NB4 (cell line): ENCODE measurements around the gene SLC22A23.

Experiments
- POLR2A ChIP-seq: IDR thresholded peaks from 2 replicates; pipeline ENCODE4 v1.6.1; 2011; ENCODE audit warnings: mild to moderate bottlenecking; ENCODE audit not compliant: insufficient read length; ENCODE audit errors: extremely low read depth
- TF ChIP-seq, protein P1 (sequence below): IDR thresholded peaks from one replicate; pipeline ENCODE4 v1.5.1; 2012; ENCODE audit warnings: low read depth, low read length
- TF ChIP-seq, protein P2 (sequence below): IDR thresholded peaks from 2 replicates; pipeline ENCODE4 v1.6.1; 2011; ENCODE audit warnings: low read depth, low read length

DNA sequence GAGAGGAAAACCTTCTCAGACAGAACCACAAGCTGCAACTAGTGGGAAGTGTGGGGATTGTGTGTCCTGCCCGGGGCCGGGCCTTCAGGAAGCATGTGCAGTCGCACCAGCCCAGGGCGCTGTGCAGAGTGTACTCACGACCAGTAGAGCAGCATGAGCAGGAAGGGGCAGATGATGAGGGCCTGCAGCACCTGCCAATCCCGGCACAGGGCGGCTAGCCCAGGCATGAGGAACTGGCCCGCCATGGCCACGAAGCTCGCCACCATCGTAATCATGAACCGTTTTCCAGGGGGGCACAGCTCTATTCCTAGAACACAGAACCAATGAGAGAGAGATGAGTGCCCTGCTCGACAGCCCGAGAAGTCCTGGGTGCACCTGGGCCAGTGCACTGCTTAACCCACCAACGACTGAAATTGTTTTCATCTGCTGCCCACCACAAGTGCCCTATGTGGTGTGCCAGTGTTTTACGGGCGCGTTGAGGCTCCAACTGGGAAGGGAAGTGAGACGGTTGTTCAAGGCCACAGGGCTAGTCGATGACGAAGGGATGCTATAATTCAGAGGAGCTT, 133.1 kb downstream of the SLC22A23 start:
- TF ChIP-seq, protein P1, sequence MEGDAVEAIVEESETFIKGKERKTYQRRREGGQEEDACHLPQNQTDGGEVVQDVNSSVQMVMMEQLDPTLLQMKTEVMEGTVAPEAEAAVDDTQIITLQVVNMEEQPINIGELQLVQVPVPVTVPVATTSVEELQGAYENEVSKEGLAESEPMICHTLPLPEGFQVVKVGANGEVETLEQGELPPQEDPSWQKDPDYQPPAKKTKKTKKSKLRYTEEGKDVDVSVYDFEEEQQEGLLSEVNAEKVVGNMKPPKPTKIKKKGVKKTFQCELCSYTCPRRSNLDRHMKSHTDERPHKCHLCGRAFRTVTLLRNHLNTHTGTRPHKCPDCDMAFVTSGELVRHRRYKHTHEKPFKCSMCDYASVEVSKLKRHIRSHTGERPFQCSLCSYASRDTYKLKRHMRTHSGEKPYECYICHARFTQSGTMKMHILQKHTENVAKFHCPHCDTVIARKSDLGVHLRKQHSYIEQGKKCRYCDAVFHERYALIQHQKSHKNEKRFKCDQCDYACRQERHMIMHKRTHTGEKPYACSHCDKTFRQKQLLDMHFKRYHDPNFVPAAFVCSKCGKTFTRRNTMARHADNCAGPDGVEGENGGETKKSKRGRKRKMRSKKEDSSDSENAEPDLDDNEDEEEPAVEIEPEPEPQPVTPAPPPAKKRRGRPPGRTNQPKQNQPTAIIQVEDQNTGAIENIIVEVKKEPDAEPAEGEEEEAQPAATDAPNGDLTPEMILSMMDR: no peak
- TF ChIP-seq, protein P2, sequence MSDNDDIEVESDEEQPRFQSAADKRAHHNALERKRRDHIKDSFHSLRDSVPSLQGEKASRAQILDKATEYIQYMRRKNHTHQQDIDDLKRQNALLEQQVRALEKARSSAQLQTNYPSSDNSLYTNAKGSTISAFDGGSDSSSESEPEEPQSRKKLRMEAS: no peak
- no peak for TF ChIP-seq POLR2A
